Endothelial cell of umbilical vein (primary cell): ENCODE measurements around the gene IMPG2.

ENCODE experiments used
- EZH2 ChIP-seq: IDR thresholded peaks from 2 replicates; pipeline ENCODE4 v1.6.1; 2012; ENCODE audit warnings: borderline replicate concordance, low read depth, mild to moderate bottlenecking, moderate library complexity, low read length, inconsistent platforms; ENCODE audit not compliant: severe bottlenecking
- FOS ChIP-seq: IDR thresholded peaks from 2 replicates; pipeline ENCODE4 v1.6.1; 2011; ENCODE audit warnings: mild to moderate bottlenecking, low read length, moderate library complexity, borderline replicate concordance; ENCODE audit not compliant: insufficient read depth
- GATA2 ChIP-seq: IDR thresholded peaks from 2 replicates; pipeline ENCODE4 v1.7.0; 2011; ENCODE audit warnings: low read depth, mild to moderate bottlenecking, moderate library complexity, mixed read lengths, low read length; ENCODE audit not compliant: insufficient read length, insufficient read depth
- JUN ChIP-seq: IDR thresholded peaks from 2 replicates; pipeline ENCODE4 v1.6.1; 2011; ENCODE audit warnings: borderline replicate concordance, low read depth; ENCODE audit not compliant: insufficient read length, insufficient read depth
- MAX ChIP-seq: IDR thresholded peaks from 2 replicates; pipeline ENCODE4 v1.6.1; 2011; ENCODE audit not compliant: insufficient read depth, insufficient read length
- MYC ChIP-seq: IDR thresholded peaks from one replicate; pipeline ENCODE4 v1.6.1; 2011; ENCODE audit warnings: mild to moderate bottlenecking, low read depth, low read length
- POLR2A ChIP-seq: IDR thresholded peaks from 2 replicates; pipeline ENCODE4 v1.6.1; 2012; ENCODE audit warnings: low read depth, mild to moderate bottlenecking, control low read depth, low read length
- POLR2AphosphoS5 ChIP-seq: IDR thresholded peaks from 2 replicates; pipeline ENCODE4 v1.6.1; 2012; ENCODE audit warnings: low read depth, mild to moderate bottlenecking, control low read depth, low read length, moderate library complexity; ENCODE audit not compliant: insufficient read depth
- TF ChIP-seq, protein P1 (sequence below), 2 donors: IDR thresholded peaks; 1 replicate in 1 of 2; 2 replicates in 1 of 2; pipeline ENCODE4 v1.5.1; 2011; ENCODE audit warnings: low read length in 2 of 2, mild to moderate bottlenecking in 2 of 2, moderate library complexity in 2 of 2, control low read depth in 1 of 2, inconsistent platforms in 1 of 2, low read depth in 1 of 2; ENCODE audit not compliant: insufficient read depth in 1 of 2; ENCODE audit errors: extremely low read depth in 1 of 2

- TF ChIP-seq, protein P1, sequence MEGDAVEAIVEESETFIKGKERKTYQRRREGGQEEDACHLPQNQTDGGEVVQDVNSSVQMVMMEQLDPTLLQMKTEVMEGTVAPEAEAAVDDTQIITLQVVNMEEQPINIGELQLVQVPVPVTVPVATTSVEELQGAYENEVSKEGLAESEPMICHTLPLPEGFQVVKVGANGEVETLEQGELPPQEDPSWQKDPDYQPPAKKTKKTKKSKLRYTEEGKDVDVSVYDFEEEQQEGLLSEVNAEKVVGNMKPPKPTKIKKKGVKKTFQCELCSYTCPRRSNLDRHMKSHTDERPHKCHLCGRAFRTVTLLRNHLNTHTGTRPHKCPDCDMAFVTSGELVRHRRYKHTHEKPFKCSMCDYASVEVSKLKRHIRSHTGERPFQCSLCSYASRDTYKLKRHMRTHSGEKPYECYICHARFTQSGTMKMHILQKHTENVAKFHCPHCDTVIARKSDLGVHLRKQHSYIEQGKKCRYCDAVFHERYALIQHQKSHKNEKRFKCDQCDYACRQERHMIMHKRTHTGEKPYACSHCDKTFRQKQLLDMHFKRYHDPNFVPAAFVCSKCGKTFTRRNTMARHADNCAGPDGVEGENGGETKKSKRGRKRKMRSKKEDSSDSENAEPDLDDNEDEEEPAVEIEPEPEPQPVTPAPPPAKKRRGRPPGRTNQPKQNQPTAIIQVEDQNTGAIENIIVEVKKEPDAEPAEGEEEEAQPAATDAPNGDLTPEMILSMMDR (IDR thresholded peaks at IDR 0.05; ENCODE audit: extremely low read depth in 1 of 2, insufficient read depth in 1 of 2, low read depth in 1 of 2, low read length in 2 of 2) = no peak
- TF ChIP-seq POLR2AphosphoS5 (no peak), JUN (no peak), EZH2 (no peak), MYC (no peak), POLR2A (no peak), MAX (no peak), GATA2 (no peak), FOS (no peak)
These were observed 54.3 kb downstream of the IMPG2 start for GRCh38 chr3:101266071-101266470.
